Fibroblast of the aortic adventitia (primary cell): ENCODE results near the gene IFNGR2. TPM values are rescaled to one million over a fixed set of nuclear protein-coding genes. Genes with fewer than 3 reads are reported as not detected.
"Not testable (repeated sequence)": the region's sequence is repeated elsewhere in the genome, so short reads cannot be mapped to it uniquely, and the experiment has no call there.

ENCODE experiments used
- DNase-seq: peaks from one replicate; pipeline ENCODE4 v3.0.0-alpha.2; 2010; ENCODE audit warnings: low read depth
- H3K4me3 ChIP-seq: 2 replicates; pipeline ENCODE4 v1.5.1; 2011; ENCODE audit warnings: low read depth, mild to moderate bottlenecking, control low read depth, low read length, moderate library complexity
- CTCF ChIP-seq: IDR thresholded peaks from 2 replicates; pipeline ENCODE4 v1.5.1; 2011; ENCODE audit warnings: mild to moderate bottlenecking, low read length, control low read depth, inconsistent platforms; ENCODE audit not compliant: insufficient read depth
- total RNA-seq: library from RNA; depleted of rRNA; stranded (reverse); fragments of >200 nt; gene quantifications from 2 replicates; pipeline ENCODE4 v1.2.3, GENCODE V29; 2012; ENCODE audit warnings: low replicate concordance

The IFNGR2 gene
- total RNA-seq, 1 donor, result 64.2 TPM

DNA sequence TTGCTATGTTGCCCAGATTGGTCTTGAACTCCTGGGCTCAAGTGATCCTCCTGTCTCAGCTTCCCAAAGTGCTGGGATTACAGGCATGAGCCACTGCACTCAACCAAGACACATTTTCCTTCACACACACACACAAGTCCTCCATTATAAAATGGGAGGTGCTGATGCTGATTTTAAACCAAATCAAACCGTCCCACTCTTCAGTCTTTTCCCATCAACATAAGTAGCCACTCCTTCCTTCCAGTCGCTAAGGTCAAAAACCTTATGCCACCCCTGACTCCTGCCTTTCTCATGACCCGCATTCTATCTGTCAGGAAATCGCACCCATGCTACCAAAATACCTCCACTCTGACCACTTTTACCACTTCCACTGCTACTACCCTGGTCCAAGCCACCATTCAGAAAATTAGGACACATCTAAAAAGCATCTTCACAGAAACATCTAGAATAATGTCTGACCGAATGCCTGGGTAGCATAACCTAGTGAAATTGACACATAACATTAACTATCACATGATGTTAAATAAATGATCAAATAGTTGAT is 28.0 kb upstream of the IFNGR2 start:
- no peak overlapping the region for H3K4me3 ChIP-seq
- DNase-seq, result no peak
- no peak for TF ChIP-seq CTCF

- no peak for TF ChIP-seq CTCF
- H3K4me3 ChIP-seq, result no peak overlapping the region
- no peak for DNase-seq
Observed at GRCh38 chr21:33377221-33377920, 25.8 kb upstream of the IFNGR2 start.

- H3K4me3 ChIP-seq, result no peak overlapping the region
- TF ChIP-seq CTCF, result no peak
- no peak for DNase-seq
Observed at GRCh38 chr21:33378081-33378480, 25.1 kb upstream of the IFNGR2 start.

DNA sequence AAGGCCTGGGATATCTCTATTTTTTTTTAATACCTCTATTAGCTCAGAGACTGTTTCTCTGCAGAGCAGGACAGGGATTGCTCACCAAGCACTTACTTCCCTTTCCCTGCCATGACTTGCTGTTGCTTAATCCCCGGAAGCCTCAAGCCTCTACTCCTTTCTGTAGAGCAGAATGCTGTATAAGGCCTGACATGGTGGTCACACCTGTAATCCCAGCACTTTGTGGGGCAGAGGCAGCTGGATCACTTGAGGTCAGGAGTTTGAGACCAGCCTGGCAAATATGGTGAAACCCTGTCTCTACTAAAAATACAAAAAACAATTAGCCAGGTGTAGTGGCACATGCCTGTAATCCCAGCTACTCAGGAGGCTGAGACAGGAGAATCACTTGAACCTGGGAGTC is 23.3 kb upstream of the IFNGR2 start:
- DNase-seq, result peak; percentile 80
- not testable (repeated sequence) for H3K4me3 ChIP-seq

GRCh38 chr21:33380483-33380998 is 22.7 kb upstream of the IFNGR2 start:
- H3K4me3 ChIP-seq, result no peak overlapping the region

DNA sequence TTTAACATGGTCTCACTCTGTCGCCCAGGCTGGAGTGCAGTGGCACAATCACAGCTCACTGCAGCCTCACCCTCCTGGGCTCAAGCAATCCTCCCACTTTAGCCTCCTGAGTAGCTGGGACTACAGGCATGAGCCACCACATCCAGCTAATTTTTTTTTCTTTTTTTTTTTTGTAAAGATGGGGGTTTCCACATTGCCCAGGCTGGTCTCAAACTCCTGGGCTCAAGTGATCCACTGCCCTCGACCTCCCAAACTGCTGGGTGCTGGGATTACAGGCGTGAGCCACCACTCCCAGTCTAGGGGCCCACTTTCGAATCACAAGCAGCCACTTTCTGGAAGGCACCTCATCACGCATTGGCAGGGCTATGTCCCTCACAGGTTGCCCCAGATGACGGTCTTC is 21.8 kb upstream of the IFNGR2 start:
- H3K4me3 ChIP-seq, DNase-seq: not testable (repeated sequence)

More at GRCh38 chr21:33380483-33380998, 22.7 kb upstream of the IFNGR2 start:
- peak; percentile 96 for DNase-seq
- no peak for TF ChIP-seq CTCF

DNA sequence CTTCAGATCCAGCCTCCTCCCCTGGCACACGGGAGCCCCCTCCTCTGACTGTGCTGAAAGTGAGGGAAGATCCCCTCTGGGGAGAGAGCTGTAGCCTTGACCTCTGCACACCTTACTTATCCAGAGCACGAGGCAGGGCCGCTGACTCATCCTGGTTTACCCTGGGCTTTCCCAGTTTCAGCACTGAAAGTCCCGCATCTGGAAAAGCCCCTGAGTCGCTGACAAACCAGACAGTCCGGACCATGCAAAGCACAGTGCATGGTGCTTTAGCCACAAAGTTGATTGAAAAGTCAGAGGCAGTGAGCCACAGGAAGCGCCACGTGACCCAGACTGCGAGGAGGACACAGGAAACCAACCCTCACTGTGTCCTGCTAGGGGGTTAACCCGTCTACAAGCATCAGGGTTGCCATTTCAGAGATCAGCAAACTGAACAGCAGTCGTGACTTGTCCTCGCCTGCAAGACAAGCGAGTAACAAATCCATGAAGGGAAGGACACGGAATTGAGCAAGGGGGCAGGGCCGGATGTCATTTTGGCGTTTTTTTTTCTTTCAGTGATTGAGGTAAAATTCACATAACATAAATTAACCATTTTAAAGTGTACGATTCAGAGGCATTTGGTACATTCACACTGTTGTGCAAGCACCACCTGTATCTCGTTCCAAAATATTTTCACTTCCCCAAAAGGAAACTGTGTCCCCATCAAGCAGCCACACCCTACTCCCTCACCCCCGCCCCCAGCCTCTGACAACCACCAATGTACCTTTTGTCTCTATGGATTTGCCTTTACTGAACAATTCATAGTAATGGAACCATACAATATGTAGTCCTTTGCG is 19.9 kb upstream of the IFNGR2 start:
- H3K4me3 ChIP-seq, result peak overlapping the region; percentile 28

More for the DNA sequence above, 19.9 kb upstream of the IFNGR2 start:
- DNase-seq, result peak; percentile 76
- no peak for TF ChIP-seq CTCF
